Gastrocnemius medialis (tissue), 4 donors: ENCODE measurements around the gene RALGAPB. TPM values are rescaled to one million over a fixed set of nuclear protein-coding genes. Genes with fewer than 3 reads are reported as not detected.
A peak's percentile ranks its signal among the peaks of the same experiment; 100 is the strongest.

Source experiments
- ATAC-seq, 2 donors: fragments of 150-250 bp; one replicate each; pipeline ENCODE4 v1.9.1; 2016
- DNase-seq, 2 donors: peaks; one replicate each; pipeline ENCODE4 v3.0.0-alpha.2; 2019
- H3K27ac ChIP-seq, 4 donors: fragments of 200-600 bp; sonication (generic); 1 replicate in 1 of 4; 2 replicates in 3 of 4; pipeline ENCODE4 v1.5.1; 2016 to 2018; ENCODE audit warnings: mild to moderate bottlenecking in 2 of 4, moderate library complexity in 1 of 4
- H3K27me3 ChIP-seq, 3 donors: fragments of 200-600 bp; sonication (generic) in 2 of 3; 1 replicate in 1 of 3; 2 replicates in 2 of 3; pipeline versions ENCODE4 v1.5.1 to v1.6.0; 2016 to 2019; ENCODE audit warnings: mild to moderate bottlenecking in 1 of 3, moderate library complexity in 1 of 3
- H3K36me3 ChIP-seq, 2 donors: fragments of 200-600 bp; sonication (generic) in 1 of 2; one replicate each; pipeline ENCODE4 v1.5.1; 2017 to 2018
- H3K4me1 ChIP-seq, 2 donors: fragments of 200-600 bp; sonication (generic) in 1 of 2; one replicate each; pipeline ENCODE4 v1.5.1; 2016 to 2017; ENCODE audit warnings: mild to moderate bottlenecking in 2 of 2
- H3K4me3 ChIP-seq, 4 donors: fragments of 200-600 bp; sonication (generic) in 3 of 4; 1 replicate in 1 of 4; 2 replicates in 3 of 4; pipeline ENCODE4 v1.5.1; 2016 to 2019; ENCODE audit warnings: mild to moderate bottlenecking in 2 of 4
- H3K9me3 ChIP-seq, 3 donors: fragments of 200-600 bp; sonication (generic) in 2 of 3; 1 replicate in 1 of 3; 2 replicates in 2 of 3; pipeline ENCODE4 v1.5.1; 2016 to 2019
- CTCF ChIP-seq, 5 experiments: fragments of 450-650 bp in 3 of 5; fragments of 200-600 bp in 2 of 5; sonication (generic) in 2 of 5; IDR thresholded peaks in 4 of 5; conservative IDR thresholded peaks in 1 of 5; 1 replicate in 4 of 5; 2 replicates in 1 of 5; pipeline ENCODE4 v1.5.1; 2016 to 2019; ENCODE audit warnings: antibody characterized with exemption in 5 of 5, mild to moderate bottlenecking in 3 of 5, moderate library complexity in 3 of 5
- POLR2A ChIP-seq, 2 donors: fragments of 450-650 bp; IDR thresholded peaks; one replicate each; pipeline ENCODE4 v1.6.1; 2017; ENCODE audit warnings: antibody characterized with exemption in 2 of 2, mild to moderate bottlenecking in 2 of 2, moderate library complexity in 2 of 2
- in situ Hi-C, 4 donors: fragments of 200-750 bp; cut with MboI; loops; one replicate each; pipeline versions ENCODE4 v1.15.0 to v1.8.0; 2017; ENCODE audit warnings: low sequenced_read_pairs in 4 of 4
- intact Hi-C: fragments of 100-400 bp; cut with DNase I; formaldehyde crosslinking; loops from one replicate; pipeline ENCODE4 v1.15.1; 2023; ENCODE audit warnings: low total_unique reads
- total RNA-seq, 4 donors: library from RNA; depleted of rRNA; stranded (reverse); fragments of >200 nt; gene quantifications; one replicate each; pipeline versions ENCODE4 v1.1.0 to v1.2.3, GENCODE V29; 2016

The RALGAPB gene
- 10 to 100 TPM; 23.2 to 28.8 (median 26.0) TPM for total RNA-seq

GRCh38 chr20:38472513-38473366, at the start of gene RALGAPB:
RALGAPB (plus strand) TSS chr20:38472843; CDS start chr20:38488433, 15,590 bp downstream.
- H3K36me3 ChIP-seq, result no peaks in the 10 kb centered on the region
- DNase-seq, result peak; percentile 97 to 99
- in situ Hi-C loops (no loop called here), intact Hi-C loops (loop anchor here (1.0 kb wide), 1 partner anchor 37 kb away; the partner anchor contains the start of gene SNHG17)
- peak; percentile 98 for ATAC-seq
- peak within 1 kb of the TSS; percentile 72 to 86 (median 84) for H3K4me3 ChIP-seq
- TF ChIP-seq CTCF (IDR thresholded peaks at IDR 0.05 in 4 of 5, conservative IDR thresholded peaks at IDR 0.05 in 1 of 5), result peak in 2 of 5 experiments; percentile 28 to 40
- peak; percentile 32 to 45 for TF ChIP-seq POLR2A (IDR thresholded peaks at IDR 0.05)
- H3K27me3 ChIP-seq, result no peaks in the 10 kb centered on the region
- peak within 1 kb of the TSS; percentile 72 to 90 (median 84) for H3K27ac ChIP-seq
- H3K4me1 ChIP-seq, result peaks cover 25 to 31% of the 10 kb centered on the region in 2 donors
- no peaks in the 10 kb centered on the region for H3K9me3 ChIP-seq

- H3K27ac ChIP-seq, result no peak overlapping the region
- DNase-seq (no peak), ATAC-seq (no peak)
- intact Hi-C loops, result no loop called here
- H3K9me3 ChIP-seq, result no peaks in the 10 kb centered on the region
- no peaks in the 10 kb centered on the region for H3K27me3 ChIP-seq
- in situ Hi-C loops, result no loop called here
- no peak overlapping the region for H3K4me3 ChIP-seq
- no peaks in the 10 kb centered on the region for H3K4me1 ChIP-seq
- H3K36me3 ChIP-seq, result peaks cover 0 to 95% of the 10 kb centered on the region in 2 donors
- TF ChIP-seq CTCF (IDR thresholded peaks at IDR 0.05 in 4 of 5, conservative IDR thresholded peaks at IDR 0.05 in 1 of 5), result no peak
- no peak for TF ChIP-seq POLR2A (IDR thresholded peaks at IDR 0.05)
These were observed 49.1 kb upstream of the RALGAPB start for GRCh38 chr20:38423541-38423940.

- ATAC-seq (peak in 1 of 2 donors; percentile 32), DNase-seq (no peak)
- Histone ChIP-seq H3K4me1 (no peaks in the 10 kb centered on the region), H3K27me3 (no peaks in the 10 kb centered on the region), H3K36me3 (peaks cover 0 to 95% of the 10 kb centered on the region in 2 donors), H3K4me3 (no peak overlapping the region), H3K27ac (no peak overlapping the region), H3K9me3 (no peaks in the 10 kb centered on the region)
- intact Hi-C loops (no loop called here), in situ Hi-C loops (no loop called here)
- TF ChIP-seq POLR2A (IDR thresholded peaks at IDR 0.05) (no peak), CTCF (IDR thresholded peaks at IDR 0.05 in 4 of 5, conservative IDR thresholded peaks at IDR 0.05 in 1 of 5) (no peak)
These were observed 48.2 kb upstream of the RALGAPB start for GRCh38 chr20:38424401-38424800.

- Histone ChIP-seq H3K4me1 (peaks cover 0 to 7% of the 10 kb centered on the region in 2 donors), H3K27ac (peak overlapping the region in 1 of 4 donors; percentile 5), H3K27me3 (no peaks in the 10 kb centered on the region), H3K36me3 (peaks cover 0 to 95% of the 10 kb centered on the region in 2 donors), H3K9me3 (no peaks in the 10 kb centered on the region), H3K4me3 (no peak overlapping the region)
- TF ChIP-seq CTCF (IDR thresholded peaks at IDR 0.05 in 4 of 5, conservative IDR thresholded peaks at IDR 0.05 in 1 of 5) (no peak), POLR2A (IDR thresholded peaks at IDR 0.05) (no peak)
- intact Hi-C loops, result no loop called here
- in situ Hi-C loops, result loop anchor here in 1 of 4 donors (25.0 kb wide), 1 partner anchor 389 kb away; the partner anchor contains the start of genes RPRD1B and TTI1
- ATAC-seq (peak in 1 of 2 donors; percentile 39), DNase-seq (no peak)
These were observed 46.4 kb upstream of the RALGAPB start for GRCh38 chr20:38426006-38426897.
